HEK293T (cell line): ENCODE data around the gene SPACA5.

Source experiments
- BHLHE40 ChIP-seq: fragments of 450-650 bp; IDR thresholded peaks from 2 replicates; pipeline ENCODE4 v1.6.1; 2016; ENCODE audit warnings: mild to moderate bottlenecking, moderate library complexity, borderline replicate concordance
- CTBP1 ChIP-seq: fragments of 450-650 bp; IDR thresholded peaks from 2 replicates; pipeline ENCODE4 v1.6.1; 2016; ENCODE audit warnings: borderline replicate concordance
- FOXA1 ChIP-seq: fragments of 450-650 bp; IDR thresholded peaks from 2 replicates; pipeline ENCODE4 v1.6.1; 2016; ENCODE audit warnings: mild to moderate bottlenecking
- FOXK2 ChIP-seq: fragments of 450-650 bp; IDR thresholded peaks from 2 replicates; pipeline ENCODE4 v1.6.1; 2016; ENCODE audit warnings: mild to moderate bottlenecking
- HDGF ChIP-seq: fragments of 450-650 bp; IDR thresholded peaks from 2 replicates; pipeline ENCODE4 v1.6.1; 2017; ENCODE audit warnings: antibody characterized with exemption, borderline replicate concordance
- SP1 ChIP-seq: fragments of 450-650 bp; IDR thresholded peaks from 2 replicates; pipeline ENCODE4 v1.6.1; 2017
- SUZ12 ChIP-seq: fragments of 450-650 bp; IDR thresholded peaks from 2 replicates; pipeline ENCODE4 v1.6.1; 2016; ENCODE audit warnings: mild to moderate bottlenecking
- TARDBP ChIP-seq: fragments of 450-650 bp; IDR thresholded peaks from 2 replicates; pipeline ENCODE4 v1.6.1; 2016
- ZNF384 ChIP-seq: fragments of 450-650 bp; IDR thresholded peaks from 2 replicates; pipeline ENCODE4 v1.6.1; 2016

GRCh38 chrX:47976254-47977151 lies 30.3 kb upstream of the SPACA5 start:
- TF ChIP-seq SP1, result no peak
- TF ChIP-seq SUZ12, result no peak
- no peak for TF ChIP-seq CTBP1
- TF ChIP-seq FOXA1, result no peak
- no peak for TF ChIP-seq HDGF
- TF ChIP-seq BHLHE40, result no peak
- TF ChIP-seq FOXK2, result no peak
- TF ChIP-seq TARDBP, result no peak
- no peak for TF ChIP-seq ZNF384
